Measurements from ENCODE around the gene ST3GAL4.

DNA sequence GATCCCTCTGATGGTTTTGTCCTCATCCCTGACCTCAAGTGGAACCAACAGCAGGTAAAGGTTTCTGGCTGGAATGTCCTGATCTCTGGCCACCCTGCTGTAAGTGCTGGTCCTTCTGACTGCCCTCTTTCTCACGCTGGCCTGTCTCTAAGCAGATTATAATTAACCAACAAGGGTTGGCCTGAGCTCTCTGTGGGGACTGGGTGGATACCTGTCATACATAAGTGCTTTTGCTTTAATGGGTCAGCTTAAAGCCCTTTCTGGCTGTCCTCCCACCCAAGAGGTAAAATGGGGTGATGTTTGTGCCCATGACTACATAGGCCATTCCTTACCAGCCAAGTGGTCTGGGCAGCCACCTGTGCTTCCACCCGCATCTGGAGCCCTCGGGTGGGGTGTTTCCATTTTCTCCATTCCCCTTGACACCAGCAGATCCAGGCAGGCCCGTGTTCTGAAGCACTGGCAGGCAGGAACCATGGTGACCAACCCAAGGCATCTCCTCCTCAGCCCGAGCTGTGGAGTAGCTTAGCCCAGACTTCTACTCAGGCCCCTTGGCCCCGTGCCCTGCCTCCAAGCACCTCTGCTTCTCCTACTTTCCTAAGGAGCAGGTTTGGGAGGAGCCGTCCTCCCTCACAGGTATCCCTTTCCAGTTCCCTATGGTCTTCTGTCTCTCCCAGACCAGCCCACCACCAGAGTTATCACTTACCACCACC lies 17.0 kb upstream of the ST3GAL4 start:
- TF ChIP-seq, protein P1, sequence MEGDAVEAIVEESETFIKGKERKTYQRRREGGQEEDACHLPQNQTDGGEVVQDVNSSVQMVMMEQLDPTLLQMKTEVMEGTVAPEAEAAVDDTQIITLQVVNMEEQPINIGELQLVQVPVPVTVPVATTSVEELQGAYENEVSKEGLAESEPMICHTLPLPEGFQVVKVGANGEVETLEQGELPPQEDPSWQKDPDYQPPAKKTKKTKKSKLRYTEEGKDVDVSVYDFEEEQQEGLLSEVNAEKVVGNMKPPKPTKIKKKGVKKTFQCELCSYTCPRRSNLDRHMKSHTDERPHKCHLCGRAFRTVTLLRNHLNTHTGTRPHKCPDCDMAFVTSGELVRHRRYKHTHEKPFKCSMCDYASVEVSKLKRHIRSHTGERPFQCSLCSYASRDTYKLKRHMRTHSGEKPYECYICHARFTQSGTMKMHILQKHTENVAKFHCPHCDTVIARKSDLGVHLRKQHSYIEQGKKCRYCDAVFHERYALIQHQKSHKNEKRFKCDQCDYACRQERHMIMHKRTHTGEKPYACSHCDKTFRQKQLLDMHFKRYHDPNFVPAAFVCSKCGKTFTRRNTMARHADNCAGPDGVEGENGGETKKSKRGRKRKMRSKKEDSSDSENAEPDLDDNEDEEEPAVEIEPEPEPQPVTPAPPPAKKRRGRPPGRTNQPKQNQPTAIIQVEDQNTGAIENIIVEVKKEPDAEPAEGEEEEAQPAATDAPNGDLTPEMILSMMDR (IDR thresholded peaks at IDR 0.05) = no peak
- TF ChIP-seq POLR2A (IDR thresholded peaks at IDR 0.05) (no peak), POLR2AphosphoS5 (IDR thresholded peaks at IDR 0.05; ENCODE audit: insufficient read depth in 1 of 2, low read depth in 1 of 2) (no peak)
